NCI-H1092 (cell line): Measurements from ENCODE around the gene CDCA5.

ENCODE experiments used
- DNase-seq: peaks from one replicate; lab custom pipeline; 2025; lab: John Stamatoyannopoulos, UW

CDCA5 gene

GRCh38 chr11:65043881-65044501 lies 39.8 kb downstream of the CDCA5 start:
- no peak for DNase-seq

GRCh38 chr11:65042891-65043290 lies 40.9 kb downstream of the CDCA5 start:
- no peak for DNase-seq

GRCh38 chr11:65040847-65041622 lies 42.8 kb downstream of the CDCA5 start, which contains the start of gene SAC3D1:
SAC3D1 (plus strand) TSS chr11:65041210; CDS start chr11:65041293, 83 bp downstream.
- DNase-seq = peak; percentile 98

- no peak for DNase-seq
Observed at GRCh38 chr11:65040520-65040846, 43.4 kb downstream of the CDCA5 start.

GRCh38 chr11:65036931-65037330 lies 46.9 kb downstream of the CDCA5 start:
- peak; percentile 15 for DNase-seq

- DNase-seq = no peak
Observed at GRCh38 chr11:65035579-65035978, 48.3 kb downstream of the CDCA5 start.

GRCh38 chr11:65034423-65034822 lies 49.4 kb downstream of the CDCA5 start:
- no peak for DNase-seq

GRCh38 chr11:65032216-65032615 lies 51.6 kb downstream of the CDCA5 start:
- DNase-seq = no peak
